CD4-positive, alpha-beta T cell treated with Interleukin-4 for 1 hour (primary cell): Measurements from ENCODE around the gene NLGN1.

Source experiments
- DNase-seq, 2 donors: peaks; one replicate each; pipeline ENCODE4 v3.0.0-alpha.2; 2020 to 2022

Gene NLGN1

DNA sequence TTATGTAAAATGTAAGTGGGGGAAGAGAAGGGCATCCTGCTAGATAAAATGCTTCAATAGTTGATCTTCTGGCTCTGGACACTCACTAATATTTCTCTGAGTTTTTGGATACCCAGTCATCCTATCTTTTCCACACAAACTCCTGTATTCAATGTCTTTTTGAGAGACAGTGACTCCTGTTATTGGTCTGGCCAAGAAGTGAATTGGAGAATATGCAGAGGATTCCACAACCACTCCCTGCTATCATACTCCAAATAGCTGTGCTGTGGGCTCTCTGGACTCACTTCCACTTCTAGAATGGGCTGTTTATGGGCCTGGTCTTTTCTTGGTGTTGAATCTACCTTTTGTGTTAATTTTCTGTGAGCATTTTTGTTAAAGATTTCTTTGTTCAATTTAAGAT is 376.8 kb downstream of the NLGN1 start:
- no peak for DNase-seq

DNA sequence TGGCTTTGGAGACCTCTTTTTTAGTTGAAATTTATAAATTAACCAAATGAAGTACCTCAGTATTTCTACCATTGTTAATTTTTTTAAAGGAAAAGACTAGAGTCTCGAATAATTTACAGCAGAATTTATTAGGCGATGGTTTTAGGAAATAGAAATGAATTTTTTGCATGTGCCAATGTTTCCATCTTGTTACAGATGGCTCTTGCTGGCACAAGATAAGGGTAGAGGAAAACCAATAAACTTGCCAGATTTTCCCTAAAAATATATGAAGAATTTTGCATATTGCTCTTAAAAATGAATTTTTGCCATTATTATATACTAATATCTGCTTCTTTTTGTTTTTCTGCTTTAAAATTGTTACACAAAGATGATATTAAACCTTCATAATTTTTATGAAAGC is 380.7 kb downstream of the NLGN1 start:
- DNase-seq = no peak

DNA sequence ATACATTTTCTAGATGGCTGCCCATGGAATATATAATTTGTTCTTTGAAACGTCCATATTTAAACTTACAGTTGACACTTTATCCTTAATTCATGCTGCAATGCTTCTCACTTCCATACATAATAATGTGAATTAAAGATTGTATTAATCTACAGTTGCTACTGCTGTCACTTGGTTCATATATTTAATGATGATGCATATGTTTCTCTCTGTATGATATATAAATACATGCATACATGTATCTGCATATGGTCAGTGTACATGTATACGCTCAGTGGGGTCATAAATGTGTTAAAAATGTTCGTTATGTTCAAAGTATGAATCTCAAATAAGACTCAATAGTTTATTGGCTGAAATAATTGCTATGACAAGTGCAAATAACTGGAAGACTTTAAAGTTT is 382.5 kb downstream of the NLGN1 start:
- DNase-seq = no peak

DNA sequence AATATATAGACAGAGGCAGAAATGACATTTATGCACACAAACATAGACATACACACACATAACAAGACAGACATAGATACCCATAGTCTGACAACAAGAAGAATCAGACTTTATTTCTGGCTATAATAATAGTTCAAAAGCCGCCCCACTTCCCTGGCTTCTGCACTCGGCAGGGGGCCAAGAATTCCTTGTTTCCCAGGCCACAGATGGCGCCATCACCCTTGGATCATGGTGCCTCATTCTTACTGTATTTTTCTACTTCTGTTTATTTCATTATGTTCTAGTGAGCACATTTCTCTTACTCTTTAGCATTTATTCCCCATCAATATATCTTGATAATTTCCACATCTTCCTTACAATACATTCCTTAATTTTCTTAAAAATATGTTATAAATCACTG is 387.5 kb downstream of the NLGN1 start:
- DNase-seq = no peak

DNA sequence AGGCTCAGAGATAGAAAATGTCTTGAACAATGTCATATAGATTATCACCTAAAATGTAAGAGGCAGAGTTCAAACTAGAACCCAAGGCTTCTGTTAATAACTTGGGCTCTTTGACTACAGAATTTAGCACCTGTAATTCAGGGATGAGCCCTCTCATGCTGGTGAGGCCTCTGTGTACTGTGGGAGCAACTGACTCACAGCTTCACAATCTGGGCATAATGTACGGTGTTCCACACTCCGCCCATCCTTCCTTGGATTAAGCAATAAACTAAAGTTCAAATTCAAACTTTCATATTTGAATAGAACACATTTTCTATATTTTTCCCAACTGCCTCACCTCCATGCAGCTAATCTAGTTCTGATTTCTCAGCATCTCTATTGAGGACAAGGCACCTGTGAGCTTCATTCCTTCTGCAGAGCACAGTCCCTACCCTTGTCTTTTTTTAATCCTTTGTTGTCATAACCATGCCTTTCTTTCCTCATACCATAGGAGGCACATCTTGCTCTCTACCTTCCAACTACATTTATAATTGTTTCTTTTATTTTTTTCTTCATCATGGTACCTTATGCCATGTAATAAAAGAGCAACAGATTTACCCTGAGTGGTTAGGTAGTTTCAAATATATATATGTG is 392.1 kb downstream of the NLGN1 start:
- DNase-seq = no peak

DNA sequence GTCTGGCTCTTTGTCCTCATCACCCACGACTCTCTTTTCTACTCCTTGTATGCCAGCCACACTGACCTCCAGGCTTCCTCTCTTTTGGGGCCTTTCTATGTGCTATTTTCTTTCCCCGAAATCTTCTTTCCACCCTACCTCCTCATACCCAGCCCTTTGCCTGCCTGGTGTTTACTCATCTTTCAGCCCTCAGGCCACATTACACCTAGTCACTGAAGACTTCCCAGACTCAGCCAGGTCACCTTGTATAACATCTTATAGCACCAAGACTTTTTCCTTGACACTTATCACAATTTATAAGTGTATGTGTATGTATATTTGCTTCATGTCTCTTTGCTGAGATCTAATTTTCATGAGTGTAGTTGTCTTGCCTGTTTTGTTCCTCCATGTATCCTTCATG is 396.4 kb downstream of the NLGN1 start:
- no peak for DNase-seq

DNA sequence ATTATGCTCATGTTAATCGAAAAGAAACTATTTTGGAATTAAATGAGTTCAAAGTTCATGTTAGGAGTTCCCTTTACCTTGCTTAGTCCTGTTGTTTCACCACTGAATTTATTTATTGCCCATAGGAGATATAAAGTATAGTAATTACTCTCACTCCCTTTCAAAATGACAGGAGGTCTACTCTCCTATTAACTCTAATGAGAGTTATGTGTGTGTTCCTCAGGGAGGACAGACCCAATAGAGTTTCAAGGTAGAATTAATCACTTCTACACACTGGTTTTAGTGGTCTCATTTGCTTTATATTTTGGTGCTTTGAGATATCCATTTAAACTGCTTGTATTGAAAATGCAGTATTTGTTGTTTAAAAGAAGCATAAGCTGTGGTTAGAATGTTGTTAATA is 398.9 kb downstream of the NLGN1 start:
- DNase-seq = no peak

DNA sequence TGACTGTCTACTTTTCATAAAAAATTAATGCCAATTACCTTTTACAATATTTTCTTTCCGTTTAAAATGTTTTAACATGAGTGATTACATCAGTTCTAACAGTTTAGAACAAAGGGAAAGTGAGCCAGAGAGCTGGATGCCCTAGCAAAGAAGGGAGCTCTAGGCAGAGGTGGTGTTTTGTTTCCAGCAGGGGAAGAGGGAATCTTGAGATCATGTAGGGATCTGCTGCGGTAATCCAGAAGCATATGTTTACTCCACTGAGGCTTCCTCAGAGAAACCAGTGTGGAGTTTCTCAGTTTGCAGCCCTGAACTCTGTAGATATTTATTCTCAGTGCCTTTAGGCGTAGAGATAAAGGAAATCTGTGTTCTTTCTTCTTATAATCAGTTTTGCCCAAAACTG is 399.3 kb downstream of the NLGN1 start:
- DNase-seq = no peak

DNA sequence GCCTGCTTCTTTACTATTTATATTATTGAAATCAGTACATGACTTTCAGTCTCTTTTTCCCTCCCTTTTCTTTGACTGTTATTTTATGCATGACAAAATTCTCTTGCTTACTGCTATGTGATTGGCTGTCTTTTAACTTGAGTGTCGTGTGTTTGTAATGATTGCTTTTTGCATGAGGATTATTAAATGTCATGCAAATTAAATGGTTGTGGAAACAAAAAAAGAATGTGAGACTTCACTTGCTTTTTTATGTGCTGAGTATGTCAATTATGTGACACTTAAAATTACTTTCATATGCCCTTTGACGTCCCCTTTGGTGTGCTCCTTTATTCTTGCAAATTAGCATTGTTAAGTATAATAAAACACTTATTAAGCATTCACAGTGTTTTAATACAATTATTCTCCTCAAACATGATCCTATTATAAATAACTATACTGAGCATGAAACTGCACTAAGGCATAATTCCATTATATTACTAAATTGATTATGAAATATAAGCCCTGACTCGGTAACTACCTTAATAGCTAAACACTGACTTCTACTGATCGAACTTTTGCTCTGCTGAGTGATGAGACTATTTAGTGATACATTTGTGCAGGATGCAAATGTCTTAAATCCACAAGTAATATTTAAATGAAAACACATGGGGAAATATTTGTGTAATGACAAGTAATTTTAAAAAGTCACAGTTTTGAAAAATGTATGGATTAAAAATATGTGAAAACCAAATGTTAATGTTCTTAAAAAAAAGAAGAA is 401.7 kb downstream of the NLGN1 start:
- DNase-seq = no peak

DNA sequence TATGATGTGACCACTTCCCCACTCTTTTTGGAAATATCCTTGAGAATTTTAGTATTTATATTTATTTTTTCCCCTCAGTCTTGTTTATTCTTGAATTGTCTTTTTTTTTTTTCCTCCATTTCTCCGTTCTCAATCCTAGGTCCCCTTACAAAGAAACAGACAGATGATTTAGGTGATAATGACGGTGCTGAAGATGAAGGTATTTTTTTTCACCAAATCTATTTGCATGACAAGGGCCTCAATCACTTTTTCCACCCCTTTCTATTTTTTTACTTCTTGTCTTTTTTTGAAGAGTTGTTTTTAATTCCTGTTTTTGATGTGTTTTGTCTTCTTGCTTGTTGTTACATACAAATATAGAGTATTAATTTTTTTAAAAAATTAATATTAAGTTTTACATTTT is 402.6 kb downstream of the NLGN1 start:
- no peak for DNase-seq

DNA sequence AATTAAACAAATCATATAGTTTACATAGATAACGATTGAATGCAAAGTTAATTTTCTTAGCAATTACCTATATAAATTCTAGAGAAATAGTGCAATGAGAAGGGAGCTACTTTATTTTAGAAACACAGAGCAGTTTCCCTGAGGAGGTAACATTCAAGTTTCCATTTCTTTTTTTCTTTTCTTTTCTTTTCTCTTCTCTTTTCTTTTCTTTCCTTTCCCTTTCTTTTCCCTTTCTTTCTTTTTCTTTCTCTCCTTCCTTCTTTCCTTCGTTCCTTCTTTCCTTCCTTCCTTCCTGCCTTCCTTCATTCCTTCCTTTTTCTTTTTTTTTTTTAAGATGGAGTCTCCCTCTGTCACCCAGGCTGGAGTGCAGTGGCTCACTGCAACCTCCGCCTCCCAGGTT is 417.3 kb downstream of the NLGN1 start:
- no peak for DNase-seq

DNA sequence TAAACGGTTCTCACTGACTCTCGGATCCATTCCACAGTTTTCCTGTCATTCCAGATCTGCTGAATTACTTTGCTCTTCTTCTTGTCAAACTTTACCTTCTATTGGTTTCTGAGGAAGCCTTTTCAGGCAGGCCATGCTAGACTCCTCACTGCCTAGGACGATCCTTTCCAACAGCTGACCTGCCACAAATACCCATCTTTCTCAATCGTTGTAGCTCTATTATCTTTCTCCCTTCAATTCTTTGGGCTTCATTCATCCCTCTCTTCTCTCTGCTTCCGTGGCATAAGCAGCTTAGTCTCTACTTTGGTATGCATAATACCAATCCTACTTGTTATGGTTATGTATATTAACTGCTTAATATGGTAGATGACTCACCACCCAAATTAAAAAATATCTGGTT is 421.8 kb downstream of the NLGN1 start:
- DNase-seq = no peak

DNA sequence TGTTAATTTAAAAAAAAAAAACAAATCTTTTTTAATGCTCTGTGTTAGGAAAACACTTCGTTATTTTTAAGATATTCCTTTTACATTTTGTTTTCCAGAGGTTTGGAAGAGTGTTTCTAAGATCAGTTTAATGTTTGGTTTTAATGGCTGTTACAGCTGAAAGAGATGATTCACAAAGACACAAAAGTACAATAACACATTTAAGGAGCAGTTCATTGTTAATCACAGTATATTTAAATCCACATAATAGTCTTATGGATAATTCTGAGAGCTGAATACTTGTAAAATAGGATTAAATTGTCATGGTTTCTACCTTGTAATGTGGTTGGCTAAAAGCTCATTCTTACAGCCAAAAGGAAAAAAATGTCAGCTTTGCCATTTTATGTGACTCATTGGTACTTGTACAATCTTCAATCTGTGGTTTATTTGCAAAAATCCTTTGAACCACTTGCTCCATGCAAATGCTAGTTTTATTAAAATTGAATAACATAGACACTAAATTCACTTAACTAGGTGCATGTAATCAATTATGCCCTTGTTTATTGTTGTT is 426.4 kb downstream of the NLGN1 start:
- DNase-seq = no peak

DNA sequence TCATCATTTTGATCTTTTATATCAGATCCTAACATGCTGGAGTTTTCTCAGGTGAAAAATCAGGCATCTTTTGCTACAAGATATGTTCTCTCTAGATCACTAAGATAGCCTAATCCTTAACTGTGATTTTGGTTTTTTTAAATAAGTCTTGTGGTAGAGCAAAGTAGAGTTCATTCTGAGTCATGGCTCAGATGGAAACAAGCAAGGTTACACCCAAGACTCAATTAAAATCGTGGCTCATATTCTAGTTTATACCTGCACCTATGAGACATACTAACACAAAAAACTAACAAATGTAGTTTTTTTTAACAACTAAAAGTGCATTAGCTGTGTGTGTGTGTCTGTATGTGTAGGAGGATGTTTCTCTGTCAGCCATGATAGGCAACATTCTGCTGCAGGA is 428.2 kb downstream of the NLGN1 start:
- DNase-seq = no peak

DNA sequence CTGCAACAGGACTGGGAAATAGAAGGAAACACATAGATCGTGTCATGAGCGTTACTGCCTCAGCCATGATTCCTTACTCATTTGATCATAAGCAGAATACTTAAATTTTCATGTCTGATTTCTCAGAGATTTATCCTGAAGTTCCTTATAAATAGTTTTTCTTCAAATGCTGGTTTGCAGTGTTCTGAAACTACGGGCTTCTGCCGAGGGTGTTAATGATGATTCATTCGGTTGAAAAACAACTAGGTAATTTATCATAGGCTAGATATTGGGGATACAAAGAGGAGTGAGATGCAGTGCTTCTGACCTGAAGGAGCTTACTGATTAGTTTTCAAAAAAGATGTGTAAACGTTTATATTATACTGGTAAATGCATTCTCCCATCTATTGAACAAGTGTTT is 428.9 kb downstream of the NLGN1 start:
- no peak for DNase-seq

DNA sequence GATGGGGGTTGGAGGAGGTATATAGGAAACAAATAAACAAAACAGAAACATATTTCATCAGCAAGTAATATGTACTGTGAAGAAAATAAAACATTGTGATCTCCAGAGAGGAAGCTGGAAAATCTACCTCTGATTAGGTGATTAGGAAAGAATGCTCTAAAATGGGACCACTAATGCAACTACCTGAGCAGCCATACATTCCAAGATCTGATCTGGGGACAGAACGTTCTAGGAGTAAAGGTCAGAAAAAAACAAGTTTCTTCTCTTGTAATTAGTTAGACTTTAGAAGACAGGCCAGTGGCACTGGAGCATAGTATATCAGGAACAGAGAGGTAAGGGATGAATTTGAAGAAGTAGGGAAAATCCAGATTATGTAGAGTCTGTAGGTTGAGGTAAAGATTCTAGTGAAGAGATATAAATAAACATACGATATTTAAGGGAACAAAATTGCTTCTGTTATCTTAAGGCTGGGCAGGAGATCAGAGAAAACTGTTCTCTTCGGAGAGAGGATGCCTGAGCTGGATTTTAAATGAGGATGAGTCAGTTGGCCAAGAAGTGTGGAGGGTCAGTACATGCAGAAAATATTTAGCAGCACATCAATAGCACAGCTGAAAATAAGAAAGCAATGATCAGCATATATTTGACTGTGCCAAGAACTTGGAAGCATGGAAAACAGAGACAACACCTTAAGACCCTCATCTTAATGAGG is 429.5 kb downstream of the NLGN1 start:
- DNase-seq = no peak

DNA sequence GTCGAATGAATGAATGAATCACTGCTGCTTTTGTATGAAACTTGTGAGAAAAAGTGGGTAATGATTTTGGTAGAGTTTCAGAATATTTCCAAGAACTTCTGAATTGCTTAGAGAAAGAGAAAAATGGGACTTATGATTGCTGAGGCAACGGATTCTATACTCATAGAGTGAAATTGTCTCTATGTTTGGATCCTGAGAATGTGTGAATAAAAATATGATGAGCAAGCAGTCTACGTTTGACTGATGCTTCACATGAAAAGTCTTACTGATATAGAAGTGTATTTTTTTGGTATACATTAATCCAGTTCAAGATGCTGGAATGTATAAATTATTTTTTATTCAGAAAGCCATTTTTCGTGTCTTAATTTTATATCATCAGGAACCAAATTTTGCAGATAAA is 441.1 kb downstream of the NLGN1 start:
- no peak for DNase-seq

DNA sequence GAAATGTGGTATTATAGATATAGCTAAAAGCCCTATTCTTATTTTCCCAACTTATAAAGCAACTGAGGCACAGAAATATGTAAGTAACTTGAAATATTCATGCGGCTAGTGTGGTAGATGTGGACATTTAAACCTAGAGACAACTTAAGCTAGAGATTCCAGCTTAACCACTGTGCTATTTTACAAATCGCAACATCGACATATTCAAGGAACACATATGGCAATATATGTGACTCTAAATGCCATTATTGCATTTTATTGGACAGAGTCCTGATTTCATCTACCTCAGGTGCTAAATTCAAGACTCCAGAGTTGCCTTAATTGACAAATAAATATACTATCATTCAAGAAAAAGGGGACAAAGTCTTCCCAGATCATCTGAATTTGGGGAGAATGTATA is 442.3 kb downstream of the NLGN1 start:
- DNase-seq = no peak

DNA sequence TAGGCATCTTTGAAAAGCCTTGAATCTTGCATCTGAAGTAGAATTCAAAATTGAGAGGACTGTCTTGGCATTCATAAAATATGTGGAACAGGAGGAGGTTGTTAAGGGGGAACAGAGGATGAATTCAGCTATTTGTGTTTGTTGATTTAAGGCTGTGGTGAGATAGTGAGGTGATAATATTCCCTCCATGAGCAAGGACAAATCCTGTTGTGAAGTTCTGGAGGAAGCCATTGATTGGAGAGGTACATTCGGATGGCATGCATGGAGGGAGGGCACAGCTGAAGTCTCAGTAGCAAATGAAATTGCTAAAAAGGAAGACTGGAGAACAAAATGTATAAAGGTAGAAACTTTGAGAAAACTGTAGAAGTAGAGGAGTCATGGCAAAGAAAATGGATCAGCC is 443.8 kb downstream of the NLGN1 start:
- no peak for DNase-seq

DNA sequence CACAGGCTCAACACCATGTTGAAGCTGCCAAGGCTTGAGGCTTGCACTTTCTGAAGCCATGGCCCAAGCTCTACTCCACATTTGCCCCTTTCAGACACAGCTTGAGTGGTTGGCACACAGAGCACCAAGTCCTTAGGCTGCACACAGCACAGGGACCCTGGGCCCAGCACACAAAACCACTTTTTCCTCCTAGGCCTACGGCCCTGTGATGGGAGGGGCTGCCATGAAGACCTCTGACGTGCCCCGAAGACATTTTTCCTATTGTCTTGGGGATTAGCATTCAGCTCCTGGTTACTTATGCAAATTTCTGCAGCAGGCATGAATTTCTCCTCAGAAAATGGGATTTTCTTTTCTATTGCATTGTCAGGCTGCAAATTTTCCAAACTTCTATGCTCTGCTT is 445.5 kb downstream of the NLGN1 start:
- no peak for DNase-seq

DNA sequence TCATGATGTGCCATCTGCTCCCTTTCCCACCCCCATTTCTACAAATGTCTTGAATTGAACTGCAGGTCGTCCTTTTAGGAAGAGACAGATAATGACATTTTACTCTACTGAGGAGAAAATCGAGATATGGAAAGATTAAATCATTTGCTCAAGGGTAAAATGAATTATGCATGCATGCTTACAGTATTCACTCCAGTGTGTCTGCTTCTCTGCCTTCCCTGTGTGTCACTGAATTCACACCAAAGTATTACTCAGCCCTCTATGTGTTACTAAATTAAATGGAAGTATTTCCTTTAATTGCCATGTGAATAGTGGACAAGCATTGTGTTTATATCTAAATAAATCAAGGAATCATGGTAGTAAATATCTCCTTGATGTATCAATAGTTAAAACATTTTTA is 449.0 kb downstream of the NLGN1 start:
- no peak for DNase-seq

DNA sequence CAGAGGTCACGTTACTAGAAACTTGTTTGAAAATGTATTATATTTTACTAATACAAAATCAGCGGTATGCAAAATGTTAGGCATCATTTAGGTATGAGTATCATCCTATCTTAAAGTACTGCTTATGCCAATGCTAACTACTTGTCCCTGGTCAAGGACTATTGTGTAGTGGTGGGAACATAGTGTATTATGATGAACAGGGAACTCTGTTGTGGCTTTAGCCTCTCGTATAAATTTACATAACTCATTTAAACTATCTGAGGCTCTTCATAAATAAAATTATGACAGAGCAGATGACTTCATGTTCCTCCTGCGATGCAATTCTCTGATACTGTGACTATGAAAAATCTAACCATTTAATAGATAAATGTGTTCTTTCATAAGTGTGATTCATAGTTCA is 451.9 kb downstream of the NLGN1 start:
- DNase-seq = no peak

DNA sequence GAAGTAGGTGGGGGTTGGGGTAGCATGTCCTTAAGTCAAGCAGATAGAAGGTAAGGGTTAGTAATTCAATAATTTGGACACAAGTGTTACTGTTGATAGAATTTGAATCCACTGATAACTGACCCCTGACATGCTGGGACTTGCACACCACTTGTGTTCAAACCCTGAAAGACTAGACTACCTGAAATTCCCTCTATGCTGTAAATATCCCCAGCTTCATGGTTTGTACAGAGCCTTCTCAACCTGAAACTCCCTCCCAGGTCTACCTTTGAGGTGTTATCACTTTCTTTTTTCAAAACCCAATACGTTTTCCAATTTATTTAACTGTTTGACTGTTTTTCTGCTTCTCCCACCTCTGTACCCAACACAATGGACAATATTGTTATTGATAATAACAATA is 459.6 kb downstream of the NLGN1 start:
- DNase-seq = no peak

DNA sequence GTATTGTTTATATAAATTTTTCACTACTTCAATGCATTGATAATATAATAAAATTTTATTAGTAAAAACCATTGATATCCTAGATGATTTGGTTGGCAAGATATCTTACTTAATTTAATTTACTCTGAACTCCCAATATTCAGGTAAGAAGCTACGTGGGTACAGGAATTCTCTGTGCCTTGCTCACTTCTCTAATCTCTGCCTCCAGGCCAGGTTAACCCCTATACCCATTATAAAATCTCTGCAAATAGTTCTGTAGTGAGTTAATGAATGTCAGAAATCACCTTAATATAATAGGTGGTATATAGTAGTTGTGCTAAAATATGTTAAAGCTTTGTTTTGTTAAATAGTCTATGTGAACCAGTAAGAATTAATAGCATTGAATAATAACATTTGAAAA is 465.2 kb downstream of the NLGN1 start:
- no peak for DNase-seq
